CD14-positive monocyte (primary cell): ENCODE results near the gene PHAF1. TPM values are rescaled to one million over a fixed set of nuclear protein-coding genes. Genes with fewer than 3 reads are reported as not detected.
A peak's percentile ranks its signal among the peaks of the same experiment; 100 is the strongest.

Source experiments
- DNase-seq, 3 donors: peaks; one replicate each; pipeline ENCODE4 v3.0.0-alpha.2; 2011 to 2022
- H2AFZ ChIP-seq: 2 replicates; pipeline ENCODE4 v1.6.0; 2012; ENCODE audit warnings: mild to moderate bottlenecking, low read depth, low read length, inconsistent platforms; ENCODE audit not compliant: insufficient read depth, poor library complexity, severe bottlenecking
- H3K27ac ChIP-seq, 2 donors: 1 replicate in 1 of 2; 2 replicates in 1 of 2; pipeline ENCODE4 v1.5.1; 2012 to 2013; ENCODE audit warnings: low read length in 2 of 2, control low read depth in 1 of 2, inconsistent platforms in 1 of 2, low read depth in 1 of 2, mild to moderate bottlenecking in 1 of 2
- H3K27me3 ChIP-seq, 2 donors: one replicate each; pipeline versions ENCODE4 v1.6.0 to v1.6.1; 2011 to 2013; ENCODE audit warnings: low read length in 2 of 2; ENCODE audit not compliant: control insufficient read depth in 2 of 2, insufficient read depth in 2 of 2
- H3K36me3 ChIP-seq, 2 donors: replicated peaks in 1 of 2; 1 replicate in 1 of 2; 2 replicates in 1 of 2; pipeline versions ENCODE4 v1.5.1 to v1.6.1; 2012 to 2013; ENCODE audit warnings: low read length in 2 of 2, control low read depth in 1 of 2, inconsistent platforms in 1 of 2, mild to moderate bottlenecking in 1 of 2; ENCODE audit not compliant: insufficient read depth in 2 of 2, control insufficient read depth in 1 of 2
- H3K4me1 ChIP-seq, 2 donors: 1 replicate in 1 of 2; 2 replicates in 1 of 2; pipeline versions ENCODE4 v1.5.1 to v1.6.1; 2012 to 2013; ENCODE audit warnings: low read length in 2 of 2, control low read depth in 1 of 2, inconsistent platforms in 1 of 2, mild to moderate bottlenecking in 1 of 2, moderate library complexity in 1 of 2; ENCODE audit not compliant: insufficient read depth in 2 of 2, control insufficient read depth in 1 of 2
- H3K4me2 ChIP-seq: replicated peaks from 2 replicates; pipeline ENCODE3; 2012; ENCODE audit warnings: low read length, moderate library complexity, mild to moderate bottlenecking; ENCODE audit not compliant: poor library complexity, severe bottlenecking; ENCODE audit errors: extremely low read depth
- H3K4me3 ChIP-seq, 3 experiments: fragments of 200-600 bp in 1 of 3; sonication (generic) in 1 of 3; replicated peaks in 1 of 3; 1 replicate in 2 of 3; 2 replicates in 1 of 3; pipeline ENCODE4 v1.5.1; 2011 to 2013; ENCODE audit warnings: low read length in 3 of 3, mild to moderate bottlenecking in 3 of 3, control low read depth in 2 of 3, low read depth in 2 of 3, inconsistent platforms in 1 of 3, moderate library complexity in 1 of 3
- H3K79me2 ChIP-seq: 2 replicates; pipeline ENCODE4 v1.6.0; 2012; ENCODE audit warnings: mild to moderate bottlenecking, control low read depth, inconsistent platforms, low read length, moderate library complexity; ENCODE audit not compliant: insufficient read depth
- H3K9ac ChIP-seq: 2 replicates; pipeline ENCODE4 v1.6.0; 2017; ENCODE audit warnings: low read length, mild to moderate bottlenecking; ENCODE audit not compliant: insufficient read depth, poor library complexity, severe bottlenecking
- H3K9me3 ChIP-seq, 2 donors: replicated peaks in 1 of 2; 1 replicate in 1 of 2; 2 replicates in 1 of 2; pipeline versions ENCODE4 v1.5.1 to v1.6.1; 2012 to 2013; ENCODE audit warnings: low read length in 2 of 2, control low read depth in 1 of 2; ENCODE audit not compliant: control insufficient read depth in 1 of 2, insufficient read depth in 1 of 2
- H4K20me1 ChIP-seq: 2 replicates; pipeline ENCODE4 v1.6.0; 2012; ENCODE audit warnings: mild to moderate bottlenecking, low read length, control low read depth, moderate library complexity; ENCODE audit not compliant: insufficient read depth
- H3K27ac Mint-ChIP-seq, 7 donors: one replicate each; pipeline ENCODE4 v1.8.0; 2020; ENCODE audit warnings: mild to moderate bottlenecking in 7 of 7, mixed read lengths in 7 of 7, moderate library complexity in 6 of 7, inconsistent platforms in 2 of 7
- H3K27me3 Mint-ChIP-seq, 3 donors: one replicate each; pipeline ENCODE4 v1.8.0; 2021 to 2022; ENCODE audit warnings: low read depth in 3 of 3, mild to moderate bottlenecking in 3 of 3, mixed read lengths in 3 of 3, moderate library complexity in 3 of 3, inconsistent platforms in 1 of 3
- H3K36me3 Mint-ChIP-seq, 2 donors: one replicate each; pipeline ENCODE4 v1.8.0; 2020; ENCODE audit warnings: mixed read lengths in 2 of 2, inconsistent platforms in 1 of 2, mild to moderate bottlenecking in 1 of 2
- H3K4me1 Mint-ChIP-seq: one replicate; pipeline ENCODE4 v1.8.0; 2020; ENCODE audit warnings: mild to moderate bottlenecking, mixed read lengths
- H3K4me3 Mint-ChIP-seq, 2 donors: one replicate each; pipeline ENCODE4 v1.8.0; 2020; ENCODE audit warnings: mild to moderate bottlenecking in 2 of 2, mixed read lengths in 2 of 2, moderate library complexity in 1 of 2
- H3K9me3 Mint-ChIP-seq, 7 donors: one replicate each; pipeline ENCODE4 v1.8.0; 2020 to 2022; ENCODE audit warnings: mixed read lengths in 7 of 7, mild to moderate bottlenecking in 6 of 7, moderate library complexity in 6 of 7, inconsistent platforms in 2 of 7
- WGBS: methylation state at CpG from one replicate; pipeline ENCODE4 v1.1.5; 2013; ENCODE audit warnings: missing lambda C conversion rate; ENCODE audit not compliant: insufficient coverage; 5-methylcytosine and 5-hydroxymethylcytosine counted together
- intact Hi-C, 2 donors: fragments of 100-400 bp; cut with micrococcal nuclease; formaldehyde crosslinking; loops; one replicate each; pipeline versions ENCODE4 v1.15.0 to v1.15.1; 2023
- polyA plus RNA-seq, 3 donors: library from polyadenylated mRNA; depleted of rRNA in 1 of 3; unstranded in 2 of 3; stranded (reverse) in 1 of 3; fragments of 300-500 nt in 2 of 3; fragments of >200 nt in 1 of 3; fragmentation: Illumina TruSeq in 2 of 3; gene quantifications; 1 replicate in 2 of 3; 2 replicates in 1 of 3; pipeline ENCODE4 v1.2.3, GENCODE V29; 2012 to 2021
- TF ChIP-seq, protein P1 (sequence below): fragments of 200-600 bp; IDR thresholded peaks from one replicate; pipeline ENCODE4 v1.8.0; 2022; ENCODE audit warnings: antibody characterized with exemption, mild to moderate bottlenecking

PHAF1 gene
- polyA plus RNA-seq, 3 donors, result 18.8 to 68.2 (median 26.5) TPM

- Mint-ChIP-seq H3K27me3 (peaks cover 46 to 80% (median 57%) of the 10 kb centered on the region in 3 donors), H3K9me3 (peaks cover 0 to 19% (median 5%) of the 10 kb centered on the region in 7 donors), H3K4me1 (peaks cover 35% of the 10 kb centered on the region), H3K27ac (peak overlapping the region in 1 of 7 donors; percentile 69), H3K4me3 (peak overlapping the region in 1 of 2 donors; percentile 75), H3K36me3 (peaks cover 32 to 33% of the 10 kb centered on the region in 2 donors)
- H3K36me3 ChIP-seq, result no peaks in the 10 kb centered on the region
- no peak overlapping the region for H3K4me2 ChIP-seq
- no peak overlapping the region for H3K4me3 ChIP-seq
- intact Hi-C loops, result no loop called here
- no peak for DNase-seq
- 97% methylated on average over 12 of the region's 12 CpGs for whole genome bisulfite sequencing
- no peak overlapping the region for H3K9ac ChIP-seq
- H3K9me3 ChIP-seq, result no peaks in the 10 kb centered on the region
- no peaks in the 10 kb centered on the region for H3K79me2 ChIP-seq
- no peak overlapping the region for H2AFZ ChIP-seq
- peaks cover 32% of the 10 kb centered on the region for H4K20me1 ChIP-seq
- H3K4me1 ChIP-seq, result peaks cover 51 to 58% of the 10 kb centered on the region in 2 donors
- H3K27ac ChIP-seq, result no peak overlapping the region
- TF ChIP-seq, protein P1, sequence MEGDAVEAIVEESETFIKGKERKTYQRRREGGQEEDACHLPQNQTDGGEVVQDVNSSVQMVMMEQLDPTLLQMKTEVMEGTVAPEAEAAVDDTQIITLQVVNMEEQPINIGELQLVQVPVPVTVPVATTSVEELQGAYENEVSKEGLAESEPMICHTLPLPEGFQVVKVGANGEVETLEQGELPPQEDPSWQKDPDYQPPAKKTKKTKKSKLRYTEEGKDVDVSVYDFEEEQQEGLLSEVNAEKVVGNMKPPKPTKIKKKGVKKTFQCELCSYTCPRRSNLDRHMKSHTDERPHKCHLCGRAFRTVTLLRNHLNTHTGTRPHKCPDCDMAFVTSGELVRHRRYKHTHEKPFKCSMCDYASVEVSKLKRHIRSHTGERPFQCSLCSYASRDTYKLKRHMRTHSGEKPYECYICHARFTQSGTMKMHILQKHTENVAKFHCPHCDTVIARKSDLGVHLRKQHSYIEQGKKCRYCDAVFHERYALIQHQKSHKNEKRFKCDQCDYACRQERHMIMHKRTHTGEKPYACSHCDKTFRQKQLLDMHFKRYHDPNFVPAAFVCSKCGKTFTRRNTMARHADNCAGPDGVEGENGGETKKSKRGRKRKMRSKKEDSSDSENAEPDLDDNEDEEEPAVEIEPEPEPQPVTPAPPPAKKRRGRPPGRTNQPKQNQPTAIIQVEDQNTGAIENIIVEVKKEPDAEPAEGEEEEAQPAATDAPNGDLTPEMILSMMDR, result no peak
- H3K27me3 ChIP-seq, result peaks cover 13 to 52% of the 10 kb centered on the region in 2 donors
Measured at GRCh38 chr16:67176662-67177061, 66.9 kb downstream of the PHAF1 start.

DNA sequence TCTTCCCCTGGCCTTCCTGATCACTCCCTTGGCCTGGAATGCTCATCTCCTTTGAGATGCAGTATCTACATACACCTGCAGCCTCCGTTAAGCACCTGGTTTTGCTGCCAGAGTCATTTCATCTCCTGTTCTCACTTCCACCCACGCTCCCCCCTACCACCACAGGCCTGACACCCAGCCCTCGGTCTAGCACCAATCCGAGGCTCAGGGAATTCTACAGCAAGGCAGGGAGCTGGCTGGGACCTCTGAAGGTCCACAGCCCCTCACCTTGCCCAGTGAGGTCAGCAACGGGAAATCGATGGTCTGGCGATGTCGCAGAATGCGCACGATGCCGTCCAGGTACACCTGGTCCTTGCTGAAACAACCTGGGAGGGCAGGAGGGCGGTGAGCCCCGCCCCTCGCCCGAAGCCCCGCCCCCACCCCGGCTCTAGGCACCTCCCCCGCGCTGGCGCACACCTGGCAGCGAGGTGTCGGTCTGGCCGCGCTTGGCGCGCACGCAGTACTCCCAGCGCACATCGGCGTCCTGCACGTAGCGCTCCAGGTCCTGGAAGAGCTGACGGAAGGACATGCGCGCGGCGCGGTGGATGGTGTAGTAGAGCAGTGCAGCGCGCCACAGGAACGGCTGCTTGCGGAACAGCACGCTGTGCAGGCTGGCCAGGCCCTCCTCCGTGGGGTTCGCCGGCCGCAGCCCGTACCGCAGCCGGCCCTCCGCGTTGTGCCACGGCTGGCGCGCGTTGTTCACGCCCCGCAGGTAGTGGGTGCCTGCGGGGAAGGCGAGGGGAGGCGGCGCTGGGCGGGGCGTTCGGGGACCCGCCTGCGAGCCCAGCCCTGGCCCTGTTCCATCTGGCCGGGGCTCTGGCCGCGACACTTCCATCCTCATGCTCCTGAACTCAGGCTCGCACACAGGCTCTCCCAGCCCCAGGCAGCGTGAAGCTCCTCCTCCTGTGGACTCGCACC lies 68.3 kb downstream of the PHAF1 start:
- Mint-ChIP-seq H3K4me3 (peak overlapping the region; percentile 64 to 91), H3K27ac (peak overlapping the region in 1 of 7 donors; percentile 2), H3K27me3 (peaks cover 40 to 68% (median 49%) of the 10 kb centered on the region in 3 donors), H3K36me3 (peaks cover 28 to 29% of the 10 kb centered on the region in 2 donors), H3K4me1 (peaks cover 23% of the 10 kb centered on the region), H3K9me3 (peaks cover 0 to 19% (median 5%) of the 10 kb centered on the region in 7 donors)
- Histone ChIP-seq H3K79me2 (peaks cover 8% of the 10 kb centered on the region), H3K9ac (no peak overlapping the region), H3K9me3 (no peaks in the 10 kb centered on the region), H3K27ac (no peak overlapping the region), H2AFZ (peak overlapping the region; percentile 55), H3K4me3 (peak overlapping the region in 1 of 3 experiments; percentile 67), H3K27me3 (peaks cover 13 to 52% of the 10 kb centered on the region in 2 donors), H3K4me1 (peaks cover 48 to 58% of the 10 kb centered on the region in 2 donors), H3K4me2 (peak overlapping the region; percentile 73), H3K36me3 (no peaks in the 10 kb centered on the region), H4K20me1 (peaks cover 32% of the 10 kb centered on the region)
- TF ChIP-seq, protein P1, result no peak
- intact Hi-C loops, result no loop called here
- DNase-seq, result peak in 2 of 3 donors; percentile 56 to 58
- 5% methylated on average over 65 of the region's 73 CpGs for WGBS
